ENCODE results near the gene PTPRR.

PTPRR gene

GRCh38 chr12:70692681-70693288, 227.8 kb downstream of the PTPRR start:
- TF ChIP-seq MAX (IDR thresholded peaks at IDR 0.05; ENCODE audit: low read depth, low read length) (no peak), POLR2A (IDR thresholded peaks at IDR 0.05; ENCODE audit: extremely low read depth, insufficient read length) (no peak), CTCF (IDR thresholded peaks at IDR 0.05; ENCODE audit: low read depth, low read length) (no peak), MYC (IDR thresholded peaks at IDR 0.05; ENCODE audit: low read depth, low read length) (no peak)
- no peak for DNase-seq (ENCODE audit: low read depth)
- H3K4me3 ChIP-seq (ENCODE audit: low read depth, low read length) = no peak overlapping the region

- TF ChIP-seq MAX (IDR thresholded peaks at IDR 0.05; ENCODE audit: low read depth, low read length) (no peak), MYC (IDR thresholded peaks at IDR 0.05; ENCODE audit: low read depth, low read length) (no peak), POLR2A (IDR thresholded peaks at IDR 0.05; ENCODE audit: extremely low read depth, insufficient read length) (no peak), CTCF (IDR thresholded peaks at IDR 0.05; ENCODE audit: low read depth, low read length) (no peak)
- H3K4me3 ChIP-seq (ENCODE audit: low read depth, low read length) = no peak overlapping the region
- no peak for DNase-seq (ENCODE audit: low read depth)
Measured at GRCh38 chr12:70691018-70691672, 229.4 kb downstream of the PTPRR start.

GRCh38 chr12:70686907-70687306, 233.6 kb downstream of the PTPRR start:
- TF ChIP-seq MAX (IDR thresholded peaks at IDR 0.05; ENCODE audit: low read depth, low read length) (no peak), POLR2A (IDR thresholded peaks at IDR 0.05; ENCODE audit: extremely low read depth, insufficient read length) (no peak), MYC (IDR thresholded peaks at IDR 0.05; ENCODE audit: low read depth, low read length) (no peak), CTCF (IDR thresholded peaks at IDR 0.05; ENCODE audit: low read depth, low read length) (no peak)

GRCh38 chr12:70686299-70686698, 234.2 kb downstream of the PTPRR start:
- H3K4me3 ChIP-seq (ENCODE audit: low read depth, low read length) = no peak overlapping the region
- TF ChIP-seq MAX (IDR thresholded peaks at IDR 0.05; ENCODE audit: low read depth, low read length) (no peak), POLR2A (IDR thresholded peaks at IDR 0.05; ENCODE audit: extremely low read depth, insufficient read length) (no peak), MYC (IDR thresholded peaks at IDR 0.05; ENCODE audit: low read depth, low read length) (no peak), CTCF (IDR thresholded peaks at IDR 0.05; ENCODE audit: low read depth, low read length) (no peak)
- DNase-seq (ENCODE audit: low read depth) = no peak

More at GRCh38 chr12:70686907-70687306, 233.6 kb downstream of the PTPRR start:
- no peak overlapping the region for H3K4me3 ChIP-seq (ENCODE audit: low read depth, low read length)
- no peak for DNase-seq (ENCODE audit: low read depth)

GRCh38 chr12:70683976-70684375, 236.6 kb downstream of the PTPRR start:
- TF ChIP-seq CTCF (IDR thresholded peaks at IDR 0.05; ENCODE audit: low read depth, low read length) (no peak), MAX (IDR thresholded peaks at IDR 0.05; ENCODE audit: low read depth, low read length) (no peak), POLR2A (IDR thresholded peaks at IDR 0.05; ENCODE audit: extremely low read depth, insufficient read length) (no peak), MYC (IDR thresholded peaks at IDR 0.05; ENCODE audit: low read depth, low read length) (no peak)
- no peak for DNase-seq (ENCODE audit: low read depth)
- no peak overlapping the region for H3K4me3 ChIP-seq (ENCODE audit: low read depth, low read length)
